Activated T-helper 1 cell treated with anti-CD3 and anti-CD28 coated beads, Interleukin-2, amount 50 U/mL, for 16 hours (primary cell): ENCODE data around the gene TMEM52.
"Not testable (repeated sequence)": the region's sequence is repeated elsewhere in the genome, so short reads cannot be mapped to it uniquely, and the experiment has no call there.

ENCODE experiments used
- DNase-seq, 2 donors: peaks; one replicate each; pipeline ENCODE4 v3.0.0-alpha.2; 2020; ENCODE audit warnings: low read depth in 1 of 2, low spot score in 1 of 2

TMEM52 gene

DNA sequence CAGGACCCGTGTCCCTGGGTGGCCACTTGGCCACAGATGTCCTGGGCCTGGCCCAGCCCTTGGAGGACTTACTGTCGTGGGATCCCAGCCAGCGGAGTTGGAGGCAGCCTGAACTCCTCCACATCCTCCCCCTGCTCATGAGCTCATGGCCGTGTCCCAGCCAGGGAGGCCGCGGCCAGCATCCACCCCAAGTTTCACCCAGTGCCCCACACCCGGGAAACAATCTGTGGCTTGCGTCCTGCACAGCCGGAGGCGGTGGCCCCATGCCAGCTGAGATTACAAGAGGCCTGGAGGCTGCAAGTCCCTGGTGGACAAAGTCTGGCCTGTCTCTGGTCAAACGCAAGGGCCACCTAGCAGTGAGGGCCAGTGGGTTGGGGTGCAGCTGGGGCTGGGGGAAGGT lies 27.5 kb upstream of the TMEM52 start:
- no peak for DNase-seq

DNA sequence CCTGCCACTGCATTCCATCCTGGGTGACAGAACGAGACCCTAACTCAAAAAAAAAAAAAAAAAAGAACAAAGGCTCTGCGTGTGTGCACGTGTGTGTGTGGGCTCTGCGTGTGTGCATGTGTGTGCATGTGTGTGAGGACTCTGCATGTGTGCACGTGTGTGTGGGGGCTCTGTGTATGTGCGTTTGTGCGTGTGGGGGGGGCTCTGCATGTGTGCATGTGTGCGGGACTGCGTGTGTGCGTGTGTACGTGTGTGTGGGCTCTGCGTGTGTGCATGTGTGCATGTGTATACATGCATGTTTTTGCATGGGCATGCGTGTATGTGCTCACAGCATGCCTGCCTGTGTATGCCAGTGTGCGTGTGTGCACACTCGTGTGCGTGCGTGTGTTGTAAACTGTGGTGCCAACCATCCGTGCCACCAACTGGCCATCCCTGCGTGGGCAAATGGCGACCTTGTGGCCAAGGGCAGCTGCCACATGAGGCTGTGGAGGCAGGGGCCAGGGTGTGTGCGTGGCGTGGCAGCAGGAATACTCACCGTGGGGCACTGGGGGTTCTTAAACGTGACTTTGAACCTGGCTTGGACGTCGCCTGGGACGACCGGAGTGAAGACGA lies 26.8 kb upstream of the TMEM52 start:
- DNase-seq = no peak

GRCh38 chr1:1943834-1944570 lies 24.9 kb upstream of the TMEM52 start:
- peak; percentile 35 to 37 for DNase-seq

GRCh38 chr1:1942753-1943656 lies 23.9 kb upstream of the TMEM52 start:
- no peak for DNase-seq

DNA sequence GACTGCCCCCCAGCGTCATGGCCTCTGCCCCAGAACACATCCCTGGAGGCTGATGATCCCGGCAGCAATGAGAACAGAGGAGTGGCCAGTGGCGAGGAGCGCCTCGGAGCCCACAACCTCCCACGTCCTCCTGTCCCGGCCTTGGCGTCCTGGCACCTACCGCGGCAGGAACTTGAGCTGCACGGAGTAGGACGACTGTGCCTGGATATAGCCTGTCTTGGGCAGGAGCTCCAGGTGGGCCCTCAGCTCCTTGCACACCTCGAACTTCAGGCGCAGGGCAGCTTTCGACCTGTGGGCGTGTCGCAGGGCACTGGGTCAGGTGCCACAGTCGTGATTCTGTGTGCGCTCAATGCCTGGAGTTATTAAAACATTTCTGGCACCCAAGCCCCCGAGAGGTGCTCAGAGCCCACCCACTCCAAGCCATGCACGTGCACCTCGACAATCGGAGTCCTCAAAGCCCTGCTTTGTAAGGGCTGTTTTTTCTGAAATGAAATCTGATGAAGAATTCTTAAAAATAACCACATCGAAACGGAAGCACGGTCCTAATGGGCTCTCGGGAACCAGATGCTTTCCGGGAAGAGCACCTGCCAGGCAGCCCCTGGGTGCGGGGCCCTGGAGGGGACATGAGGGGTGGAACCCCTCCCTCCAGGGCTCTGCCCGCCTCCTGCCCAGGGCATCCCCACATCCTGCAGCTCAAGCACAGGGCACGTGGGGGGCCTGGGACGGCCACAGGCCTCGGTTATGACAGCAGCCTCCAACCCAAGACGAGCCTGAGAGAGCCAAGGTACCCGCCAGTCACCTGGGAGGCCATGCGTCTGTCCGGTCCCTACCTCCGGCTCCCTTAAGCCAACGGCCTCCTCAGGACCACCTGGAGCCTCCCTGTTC lies 23.0 kb upstream of the TMEM52 start:
- no peak for DNase-seq

DNA sequence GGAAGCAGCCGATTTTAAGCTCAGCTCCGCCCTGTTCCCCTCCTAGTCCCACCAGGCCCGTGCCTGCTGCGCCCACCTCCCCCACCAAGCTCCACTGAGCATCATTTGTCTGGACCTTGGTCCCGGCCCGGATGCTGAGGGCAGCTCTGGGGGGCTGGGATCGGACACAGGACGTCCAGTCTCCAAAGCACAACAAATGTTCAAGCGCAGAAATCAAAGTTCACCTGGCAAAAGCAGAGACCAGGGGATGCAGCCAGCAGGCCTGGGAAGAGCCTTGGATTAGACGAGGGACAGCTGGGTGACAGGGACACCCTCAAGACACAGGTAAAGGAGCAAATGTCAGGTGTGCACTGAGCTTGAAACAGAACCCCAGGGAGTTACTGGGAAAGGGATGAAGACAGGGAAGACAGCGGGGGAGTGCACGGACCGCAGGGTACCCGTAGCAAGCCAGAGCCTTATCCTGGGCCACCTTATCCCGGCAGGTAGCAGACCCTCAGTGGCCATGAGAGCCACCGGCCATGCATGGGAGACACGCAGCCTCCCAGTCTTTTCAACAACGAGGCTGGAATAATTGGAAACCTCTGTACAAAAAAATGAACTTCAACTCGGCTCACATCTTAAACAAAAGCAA lies 22.2 kb upstream of the TMEM52 start:
- no peak for DNase-seq

DNA sequence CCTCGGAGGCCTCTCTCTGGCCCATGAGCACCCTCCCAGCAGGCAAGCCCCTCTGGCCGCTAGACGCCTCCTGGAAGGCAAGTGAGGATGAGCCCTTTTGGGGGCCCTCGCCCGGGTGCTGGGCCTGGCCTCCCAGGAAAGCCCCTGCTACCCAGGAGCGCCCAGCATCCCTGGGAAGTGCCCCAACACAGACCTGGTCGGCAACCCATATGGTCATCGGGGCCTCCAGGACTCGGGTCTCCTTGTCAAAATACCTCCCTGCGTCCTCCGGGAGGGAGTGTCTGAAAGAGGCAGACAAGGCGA lies 21.0 kb upstream of the TMEM52 start:
- no peak for DNase-seq

GRCh38 chr1:1939296-1940122 lies 20.4 kb upstream of the TMEM52 start:
- DNase-seq = no peak

DNA sequence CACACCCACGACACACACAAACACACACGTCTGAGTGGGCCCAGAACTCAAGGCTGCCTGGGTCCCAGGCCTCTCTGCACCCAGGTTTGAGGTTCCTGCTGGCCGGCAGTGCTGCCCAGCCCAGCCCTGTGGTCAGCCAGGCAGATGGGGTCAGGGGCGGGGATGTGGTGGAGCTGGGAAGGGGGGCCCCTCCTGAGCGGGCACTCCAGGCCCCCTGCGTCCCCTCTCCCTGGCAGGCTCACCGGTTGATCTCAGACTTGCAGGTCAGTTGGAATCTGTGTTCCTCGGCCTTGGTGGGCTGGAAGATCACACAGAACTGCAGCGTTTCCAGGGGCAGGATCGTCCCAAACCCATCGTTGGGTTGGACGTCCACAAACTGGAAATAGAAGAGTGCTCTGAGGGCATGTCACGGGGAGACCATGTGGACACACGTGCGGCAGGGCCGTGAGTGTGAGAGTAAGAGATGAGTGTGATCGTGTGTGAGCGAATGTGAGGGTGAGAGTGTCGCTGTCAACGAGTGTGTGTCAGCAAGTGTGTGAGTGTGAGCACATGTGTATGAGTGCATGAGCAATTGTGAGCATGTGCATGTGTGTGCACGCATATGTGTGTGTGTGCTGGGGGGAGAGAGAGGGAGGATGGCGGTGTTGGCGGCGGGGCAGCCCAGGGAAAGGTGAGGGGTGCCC lies 19.7 kb upstream of the TMEM52 start:
- DNase-seq = no peak

GRCh38 chr1:1938276-1938573 lies 19.1 kb upstream of the TMEM52 start:
- DNase-seq = no peak

DNA sequence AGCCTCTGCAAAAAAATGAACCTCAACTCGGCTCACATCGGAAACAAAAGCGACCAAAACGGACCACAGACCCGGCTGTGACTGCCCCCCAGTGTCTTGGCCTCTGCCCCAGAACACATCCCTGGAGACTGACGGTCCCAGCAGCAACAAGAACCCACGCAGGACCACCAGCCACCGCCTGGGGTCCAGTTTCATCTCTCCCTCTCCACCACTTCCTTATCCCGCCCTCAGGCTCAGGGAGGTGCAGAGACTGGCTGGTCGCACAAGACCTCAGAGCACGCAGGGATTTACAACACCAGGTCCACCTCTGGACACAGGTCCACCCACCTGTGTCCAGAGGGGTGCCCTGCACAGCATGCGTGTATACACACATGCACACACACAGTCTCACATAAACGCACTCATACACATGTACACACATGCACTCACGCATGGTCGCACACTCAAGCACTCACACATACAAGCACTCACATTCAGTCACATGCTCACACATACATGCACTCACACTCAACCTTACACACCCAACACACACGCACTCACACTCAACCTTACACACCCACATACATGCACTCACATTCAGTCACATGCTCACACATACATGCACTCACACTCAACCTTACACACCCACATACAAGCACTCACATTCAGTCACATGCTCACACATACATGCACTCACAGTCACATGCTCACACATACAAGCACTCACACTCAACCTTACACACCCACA lies 18.6 kb upstream of the TMEM52 start:
- DNase-seq = no peak

DNA sequence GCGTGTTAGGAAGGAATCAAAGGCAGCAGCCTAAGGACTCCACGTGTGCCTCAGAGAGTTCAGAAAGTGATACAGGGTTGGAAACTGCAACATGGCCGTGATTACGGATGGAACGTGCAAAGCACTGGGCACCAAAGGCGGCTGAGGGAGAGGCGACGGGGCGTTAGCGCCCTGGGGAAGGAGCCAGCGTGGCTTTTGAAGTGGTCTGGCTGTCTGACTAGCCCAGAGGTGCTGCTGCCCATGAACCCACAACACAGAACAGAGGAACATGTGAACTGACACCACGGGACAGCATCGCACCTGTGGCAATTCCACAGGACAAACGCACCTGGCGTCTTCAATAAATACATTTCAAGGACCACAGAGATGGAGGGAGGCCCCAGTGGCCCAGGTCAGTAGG lies 18.0 kb upstream of the TMEM52 start:
- DNase-seq = no peak

DNA sequence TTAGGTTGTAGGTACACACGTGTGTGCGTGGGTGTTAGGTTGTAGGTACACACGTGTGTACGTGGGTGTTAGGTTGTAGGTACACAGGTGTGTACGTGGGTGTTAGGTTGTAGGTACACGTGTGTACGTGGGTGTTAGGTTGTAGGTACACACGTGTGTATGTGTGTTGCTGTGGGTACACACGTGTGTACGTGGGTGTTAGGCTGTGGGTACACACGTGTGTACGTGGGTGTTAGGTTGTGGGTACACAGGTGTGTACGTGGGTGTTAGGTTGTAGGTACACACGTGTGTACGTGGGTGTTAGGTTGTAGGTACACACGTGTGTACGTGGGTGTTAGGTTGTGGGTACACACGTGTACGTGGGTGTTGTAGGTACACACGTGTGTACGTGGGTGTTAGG lies 15.8 kb upstream of the TMEM52 start:
- not testable (repeated sequence) for DNase-seq

GRCh38 chr1:1929639-1930545 lies 10.8 kb upstream of the TMEM52 start:
- DNase-seq = no peak

DNA sequence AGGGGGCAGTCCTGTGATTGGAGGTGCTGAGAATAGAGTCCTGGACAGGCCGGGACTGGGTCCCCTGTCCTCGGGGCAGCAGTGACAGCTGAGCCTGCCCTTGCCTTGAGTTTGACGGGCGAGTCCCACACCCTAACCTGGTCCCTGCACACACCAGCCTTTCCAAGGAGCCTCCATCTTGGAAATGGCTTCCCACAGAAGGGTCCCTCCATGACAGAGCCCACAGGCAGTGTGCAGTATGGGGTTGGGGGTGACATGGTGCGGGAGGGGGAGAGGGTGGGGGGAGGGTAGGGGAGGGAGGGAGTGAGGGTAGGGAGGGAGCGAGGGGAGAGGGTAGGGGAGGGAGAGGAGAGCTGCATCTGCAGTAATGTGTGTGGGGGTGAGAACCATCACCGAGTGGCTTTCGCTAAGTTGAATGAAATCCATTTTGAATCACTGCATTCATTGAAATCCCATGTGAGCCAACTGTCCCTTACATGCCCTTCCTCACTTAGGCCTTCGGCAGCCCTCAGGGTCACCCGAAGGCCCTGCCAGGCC lies 10.1 kb upstream of the TMEM52 start:
- DNase-seq = no peak

DNA sequence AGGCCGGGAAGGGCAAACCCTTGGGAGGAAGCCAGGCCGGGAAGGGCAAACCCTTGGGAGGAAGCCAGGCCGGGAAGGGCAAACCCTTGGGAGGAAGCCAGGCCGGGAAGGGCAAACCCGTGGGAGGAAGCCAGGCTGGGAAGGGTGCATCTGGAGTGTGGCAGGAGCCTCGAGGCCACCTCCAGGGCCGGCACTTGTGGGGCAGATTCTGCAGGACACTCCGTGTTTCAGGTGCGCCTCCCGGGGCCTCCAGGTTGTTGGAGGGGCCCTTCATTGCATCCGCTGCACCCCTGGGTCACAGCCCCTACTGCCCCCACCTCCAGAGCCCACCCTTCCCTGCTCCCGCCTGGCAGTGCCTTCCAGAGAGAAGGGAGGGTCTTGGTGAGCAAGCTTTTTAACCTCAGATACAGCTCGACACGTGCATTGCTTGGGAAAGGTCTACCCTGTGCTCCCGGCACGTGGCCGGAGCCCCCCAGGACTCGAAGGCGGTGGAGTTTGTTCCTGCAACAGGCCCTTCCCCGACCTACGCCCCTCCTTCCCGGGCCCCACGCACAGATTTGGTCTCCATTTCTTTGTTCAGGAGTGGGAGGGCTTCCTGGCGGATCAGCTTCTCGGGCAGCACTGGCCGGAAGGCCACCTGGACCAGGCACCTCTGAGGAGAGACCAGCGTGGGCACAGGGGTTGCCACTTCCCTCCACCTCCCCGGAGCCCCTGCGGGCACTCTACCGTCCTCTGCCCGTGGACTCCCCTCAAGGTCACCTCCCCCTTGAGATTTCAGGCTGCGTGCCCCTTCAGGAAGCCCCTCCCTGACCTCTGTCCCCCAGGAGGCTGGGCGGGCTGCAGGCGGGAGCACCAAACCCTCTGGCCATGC lies 9.4 kb upstream of the TMEM52 start:
- DNase-seq = no peak

- DNase-seq = no peak
Measured at GRCh38 chr1:1927751-1928150, 8.7 kb upstream of the TMEM52 start.
